Measurements from ENCODE around the gene ISY1. TPM values are rescaled to one million over a fixed set of nuclear protein-coding genes. Genes with fewer than 3 reads are reported as not detected.
"Not testable (repeated sequence)": the region's sequence is repeated elsewhere in the genome, so short reads cannot be mapped to it uniquely, and the experiment has no call there.

Gene ISY1
- total RNA-seq, 1 donor from 2014 or later = 31.4 TPM

- no peak for DNase-seq (ENCODE audit: low read depth, low spot score)
Observed at GRCh38 chr3:129162729-129163579, 2.1 kb upstream of the ISY1 start.

GRCh38 chr3:129161860-129162271, 1.0 kb upstream of the ISY1 start:
- TF ChIP-seq CTCF (conservative IDR thresholded peaks at IDR 0.05) = peak; percentile 12
- no peak for DNase-seq (ENCODE audit: low read depth, low spot score)
- H3K27ac Mint-ChIP-seq (ENCODE audit: unreplicated experiment) = peak overlapping the region; percentile 100
- peak overlapping the region; percentile 99 for H3K4me3 Mint-ChIP-seq
- no peaks in the 10 kb centered on the region for H3K27me3 Mint-ChIP-seq (ENCODE audit: low read depth)
- H3K4me1 Mint-ChIP-seq = peaks cover 39% of the 10 kb centered on the region
- peaks cover 2% of the 10 kb centered on the region for H3K36me3 Mint-ChIP-seq (ENCODE audit: low read depth)
- H3K9me3 Mint-ChIP-seq = no peaks in the 10 kb centered on the region

More at GRCh38 chr3:129162729-129163579, 2.1 kb upstream of the ISY1 start:
- no peaks in the 10 kb centered on the region for H3K9me3 Mint-ChIP-seq
- H3K27me3 Mint-ChIP-seq (ENCODE audit: low read depth) = no peaks in the 10 kb centered on the region
- peaks cover 10% of the 10 kb centered on the region for H3K36me3 Mint-ChIP-seq (ENCODE audit: low read depth)
- H3K4me1 Mint-ChIP-seq = peaks cover 39% of the 10 kb centered on the region
- H3K27ac Mint-ChIP-seq (ENCODE audit: unreplicated experiment) = no peak overlapping the region
- peak overlapping the region; percentile 99 for H3K4me3 Mint-ChIP-seq
- TF ChIP-seq CTCF (conservative IDR thresholded peaks at IDR 0.05) = no peak

- no peak overlapping the region for H3K4me3 Mint-ChIP-seq
- TF ChIP-seq CTCF (conservative IDR thresholded peaks at IDR 0.05) = no peak
- H3K36me3 Mint-ChIP-seq (ENCODE audit: low read depth) = no peaks in the 10 kb centered on the region
- no peaks in the 10 kb centered on the region for H3K27me3 Mint-ChIP-seq (ENCODE audit: low read depth)
- H3K27ac Mint-ChIP-seq (ENCODE audit: unreplicated experiment) = no peak overlapping the region
- H3K9me3 Mint-ChIP-seq = no peaks in the 10 kb centered on the region
- DNase-seq (ENCODE audit: low read depth, low spot score) = no peak
- no peaks in the 10 kb centered on the region for H3K4me1 Mint-ChIP-seq
Observed at GRCh38 chr3:129144786-129145185, 16.1 kb downstream of the ISY1 start.

GRCh38 chr3:129141011-129141410, 19.9 kb downstream of the ISY1 start:
- H3K27ac Mint-ChIP-seq (ENCODE audit: unreplicated experiment); DNase-seq (ENCODE audit: low read depth, low spot score); H3K4me1 Mint-ChIP-seq: not testable (repeated sequence)

GRCh38 chr3:129139911-129140310, 21.0 kb downstream of the ISY1 start:
- DNase-seq (ENCODE audit: low read depth, low spot score) = no peak
- TF ChIP-seq CTCF (conservative IDR thresholded peaks at IDR 0.05) = no peak
- Mint-ChIP-seq H3K4me1 (no peaks in the 10 kb centered on the region), H3K27ac (ENCODE audit: unreplicated experiment) (no peak overlapping the region), H3K27me3 (ENCODE audit: low read depth) (no peaks in the 10 kb centered on the region), H3K4me3 (no peak overlapping the region), H3K36me3 (ENCODE audit: low read depth) (no peaks in the 10 kb centered on the region), H3K9me3 (no peaks in the 10 kb centered on the region)

More at GRCh38 chr3:129141011-129141410, 19.9 kb downstream of the ISY1 start:
- H3K4me3 Mint-ChIP-seq; H3K27me3 Mint-ChIP-seq (ENCODE audit: low read depth); H3K9me3 Mint-ChIP-seq; H3K36me3 Mint-ChIP-seq (ENCODE audit: low read depth): not testable (repeated sequence)

GRCh38 chr3:129136275-129136674, 24.6 kb downstream of the ISY1 start:
- not testable (repeated sequence) for H3K4me3 Mint-ChIP-seq; H3K4me1 Mint-ChIP-seq; H3K27ac Mint-ChIP-seq (ENCODE audit: unreplicated experiment); H3K27me3 Mint-ChIP-seq (ENCODE audit: low read depth); DNase-seq (ENCODE audit: low read depth, low spot score); H3K36me3 Mint-ChIP-seq (ENCODE audit: low read depth); H3K9me3 Mint-ChIP-seq

All from neural crest cell (in vitro differentiated cells).